Measurements from ENCODE around the gene ADGRF3. TPM values are rescaled to one million over a fixed set of nuclear protein-coding genes. Genes with fewer than 3 reads are reported as not detected.

ADGRF3 gene
- total RNA-seq, 1 experiment from 2014 or later = 0.09 TPM

GRCh38 chr2:26387189-26387588, 40.6 kb upstream of the ADGRF3 start:
- H3K27me3 ChIP-seq (ENCODE audit: insufficient read depth, low read length) = no peaks in the 10 kb centered on the region
- no peak overlapping the region for H2BK12ac ChIP-seq (ENCODE audit: insufficient read length, low read depth, low read length)
- H3K4ac ChIP-seq (ENCODE audit: low read depth, low read length) = no peak overlapping the region
- no peaks in the 10 kb centered on the region for H3K9me3 Mint-ChIP-seq
- no peaks in the 10 kb centered on the region for H4K20me1 ChIP-seq (ENCODE audit: control insufficient read depth, insufficient read depth, insufficient read length)
- no CpG with 5 or more reads among the region's 4 CpGs for WGBS (ENCODE audit: extremely low coverage, insufficient read length, low lambda C conversion rate)
- H3K23ac ChIP-seq (ENCODE audit: insufficient read length, low read depth, low read length) = no peak overlapping the region
- no peak overlapping the region for H3K56ac ChIP-seq (ENCODE audit: insufficient read length, low read depth, low read length)
- H3K4me1 Mint-ChIP-seq = no peaks in the 10 kb centered on the region
- H4K8ac ChIP-seq (replicated peaks; ENCODE audit: insufficient read length, low read depth, low read length) = no peak overlapping the region
- H3K14ac ChIP-seq (ENCODE audit: insufficient read depth, low read length) = no peak overlapping the region
- no peak overlapping the region for H3K4me3 Mint-ChIP-seq
- H3K27ac ChIP-seq (ENCODE audit: insufficient read length, low read depth, low read length) = no peak overlapping the region
- no peak overlapping the region for H2BK20ac ChIP-seq (ENCODE audit: low read depth, low read length, poor library complexity, severe bottlenecking)
- no peak overlapping the region for H4K5ac ChIP-seq (ENCODE audit: insufficient read length, low read depth, low read length)
- no peaks in the 10 kb centered on the region for H3K4me1 ChIP-seq (ENCODE audit: insufficient read depth, low read length)
- H3T11ph ChIP-seq (ENCODE audit: low read length) = no peak overlapping the region
- TF ChIP-seq CTCF (conservative IDR thresholded peaks at IDR 0.05) = no peak
- no peaks in the 10 kb centered on the region for H3K9me3 ChIP-seq (ENCODE audit: control insufficient read depth, low read depth, low read length)
- no peaks in the 10 kb centered on the region for H3K23me2 ChIP-seq (ENCODE audit: insufficient read length, low read depth, low read length, poor library complexity, severe bottlenecking)
- no peak overlapping the region for H3K9ac ChIP-seq (ENCODE audit: extremely low read depth, insufficient read length, low read length)
- H3K79me2 ChIP-seq (ENCODE audit: insufficient read depth, low read length) = no peaks in the 10 kb centered on the region
- H2BK5ac ChIP-seq (ENCODE audit: insufficient read length, low read length) = no peak overlapping the region
- no peaks in the 10 kb centered on the region for H3K27me3 Mint-ChIP-seq (ENCODE audit: low read depth)
- H2AFZ ChIP-seq (ENCODE audit: low read length) = no peak overlapping the region
- H3K4me2 ChIP-seq (ENCODE audit: insufficient read depth, insufficient read length, low read length) = no peak overlapping the region
- no peak overlapping the region for H2BK120ac ChIP-seq (ENCODE audit: low read depth, low read length, poor library complexity, severe bottlenecking)
- no peak overlapping the region for H2AK5ac ChIP-seq (ENCODE audit: insufficient read length, low read length)
- peaks cover 3 to 43% (median 27%) of the 10 kb centered on the region in 3 experiments; a peak in 6 of 7 replicates for H3K36me3 Mint-ChIP-seq (ENCODE audit: insufficient read depth in 1 of 3, low read depth in 3 of 3)
- H2BK15ac ChIP-seq (ENCODE audit: low read depth, low read length) = no peak overlapping the region
- no peaks in the 10 kb centered on the region for H3K79me1 ChIP-seq (ENCODE audit: insufficient read depth, low read depth, low read length, poor library complexity, severe bottlenecking)
- no peak for DNase-seq
- H4K91ac ChIP-seq (ENCODE audit: insufficient read length, low read depth, low read length) = no peak overlapping the region
- no peak overlapping the region for H3K18ac ChIP-seq (ENCODE audit: insufficient read length, low read depth, low read length)
- no peak overlapping the region; a peak in 1 of 7 replicates for H3K27ac Mint-ChIP-seq

Measured in H9 (cell line).